Mesenteric fat pad (tissue), 1 donor: Measurements from ENCODE around the gene KRTAP12-1. TPM values are rescaled to one million over a fixed set of nuclear protein-coding genes. Genes with fewer than 3 reads are reported as not detected.
"Not testable (repeated sequence)": the region's sequence is repeated elsewhere in the genome, so short reads cannot be mapped to it uniquely, and the experiment has no call there.

Experiments
- DNase-seq: peaks from one replicate; pipeline ENCODE4 v3.0.0-alpha.2; 2020; ENCODE audit warnings: low spot score
- total RNA-seq: library from RNA; stranded (reverse); fragmentation: NEBNext Ultra II Directional; extraction: Animal tissue kit (Norgen Biotek cat#: 25700); gene quantifications from one replicate; pipeline ENCODE4 v1.2.1, GENCODE V29; 2021
- donor health status: DM: yes; HTN: yes; CAD: no.

The KRTAP12-1 gene
- total RNA-seq, 1 donor from 2014 or later: not detected

GRCh38 chr21:44647222-44647552, 34.8 kb downstream of the KRTAP12-1 start:
- DNase-seq: no peak

- DNase-seq: not testable (repeated sequence)
Observed at GRCh38 chr21:44646366-44647221, 35.4 kb downstream of the KRTAP12-1 start, which contains the start of gene KRTAP10-11. Gene KRTAP10-11 (plus strand): TSS chr21:44646414. CDS start chr21:44646459, 45 bp downstream.

GRCh38 chr21:44644878-44645277, 37.1 kb downstream of the KRTAP12-1 start:
- DNase-seq: no peak

DNA sequence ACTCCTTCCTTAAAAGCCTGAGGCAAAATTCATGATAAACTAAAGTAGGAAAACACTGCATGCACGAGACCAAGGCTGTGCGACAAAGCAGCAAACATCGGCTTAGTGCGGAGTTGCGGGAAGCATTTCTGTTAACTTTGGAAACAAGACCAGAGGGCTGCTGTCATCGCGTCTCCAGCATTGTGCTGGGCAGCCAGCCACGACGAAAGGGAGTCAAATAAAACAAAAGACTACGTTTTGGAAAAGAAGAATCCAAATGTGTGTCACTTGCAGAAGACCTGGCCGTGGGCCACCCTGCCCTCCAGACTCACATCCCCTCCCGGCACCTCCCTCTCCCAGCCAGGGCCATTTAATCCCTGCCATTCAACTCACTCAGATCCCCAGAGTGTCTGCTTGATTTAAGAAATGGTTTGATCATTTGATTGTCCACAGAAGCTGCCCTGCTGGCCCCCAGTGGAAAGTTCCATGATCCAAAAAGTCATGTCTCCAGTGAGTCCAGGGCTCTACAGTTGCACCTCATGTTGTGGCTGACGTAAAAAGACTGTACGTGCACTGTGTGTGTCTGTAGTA, 38.1 kb downstream of the KRTAP12-1 start:
- DNase-seq: no peak

GRCh38 chr21:44640761-44641160, 41.2 kb downstream of the KRTAP12-1 start:
- DNase-seq: no peak

DNA sequence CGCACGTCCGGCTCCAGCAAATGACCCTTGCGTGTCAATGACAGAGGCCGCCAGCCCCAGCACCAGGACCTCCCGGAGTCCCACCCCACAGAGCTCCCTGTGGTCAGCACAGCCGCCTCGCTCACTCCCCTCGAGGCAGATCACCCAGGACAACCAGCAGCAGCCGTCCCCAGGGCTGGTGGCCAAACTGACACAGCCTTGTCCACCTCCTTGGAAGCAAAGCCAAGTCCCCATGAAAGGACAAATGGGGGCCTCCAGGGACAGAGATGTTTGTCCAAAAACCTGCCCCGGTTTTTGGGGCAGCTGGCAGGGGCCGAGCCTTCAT, 42.7 kb downstream of the KRTAP12-1 start:
- no peak for DNase-seq

DNA sequence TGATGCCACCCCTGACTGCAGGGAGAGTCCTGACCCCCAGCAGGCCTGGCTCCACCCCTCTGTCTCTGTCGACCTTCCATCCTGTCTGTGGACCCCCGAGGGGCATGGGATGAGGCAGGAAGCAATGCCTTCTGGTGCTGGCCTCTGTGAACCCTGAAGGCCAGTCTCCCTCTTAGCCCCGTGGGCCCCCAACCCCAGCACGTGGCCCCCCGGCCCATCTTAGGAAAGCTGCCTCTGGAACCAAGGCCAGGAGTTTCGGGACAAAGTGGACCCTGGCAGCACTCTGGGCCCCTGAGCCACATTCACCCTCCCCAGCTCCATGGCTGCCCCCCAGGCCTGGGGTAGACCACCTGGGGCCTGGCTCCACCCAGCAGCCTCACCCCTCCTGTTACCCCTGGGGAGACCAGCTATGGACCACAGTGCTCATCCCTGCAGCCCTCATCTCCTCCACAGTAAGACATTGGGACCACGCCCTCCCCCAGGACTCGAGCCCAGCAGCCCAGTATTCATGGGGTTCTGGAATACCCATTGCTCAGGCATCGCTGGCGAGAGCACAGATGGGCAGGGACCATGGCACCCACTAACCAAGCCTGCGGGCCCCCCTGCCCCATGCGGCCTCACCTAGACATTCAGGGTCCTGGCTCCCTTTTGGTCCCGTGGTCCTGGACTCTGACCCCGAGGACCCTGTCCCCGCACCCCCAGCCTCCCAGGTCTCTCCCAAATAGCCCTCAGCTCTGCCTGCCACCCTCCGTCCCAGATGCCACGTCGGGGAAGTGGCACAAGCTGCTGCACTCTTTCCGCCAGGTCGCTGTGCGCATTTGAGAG, 43.2 kb downstream of the KRTAP12-1 start:
- DNase-seq: not testable (repeated sequence)

GRCh38 chr21:44637851-44638348, 44.1 kb downstream of the KRTAP12-1 start:
- DNase-seq: not testable (repeated sequence)

GRCh38 chr21:44637018-44637850, 44.7 kb downstream of the KRTAP12-1 start, which contains the start of gene KRTAP10-10:
Gene KRTAP10-10 (plus strand): TSS chr21:44637356. CDS start chr21:44637418, 62 bp downstream.
- DNase-seq: no peak

DNA sequence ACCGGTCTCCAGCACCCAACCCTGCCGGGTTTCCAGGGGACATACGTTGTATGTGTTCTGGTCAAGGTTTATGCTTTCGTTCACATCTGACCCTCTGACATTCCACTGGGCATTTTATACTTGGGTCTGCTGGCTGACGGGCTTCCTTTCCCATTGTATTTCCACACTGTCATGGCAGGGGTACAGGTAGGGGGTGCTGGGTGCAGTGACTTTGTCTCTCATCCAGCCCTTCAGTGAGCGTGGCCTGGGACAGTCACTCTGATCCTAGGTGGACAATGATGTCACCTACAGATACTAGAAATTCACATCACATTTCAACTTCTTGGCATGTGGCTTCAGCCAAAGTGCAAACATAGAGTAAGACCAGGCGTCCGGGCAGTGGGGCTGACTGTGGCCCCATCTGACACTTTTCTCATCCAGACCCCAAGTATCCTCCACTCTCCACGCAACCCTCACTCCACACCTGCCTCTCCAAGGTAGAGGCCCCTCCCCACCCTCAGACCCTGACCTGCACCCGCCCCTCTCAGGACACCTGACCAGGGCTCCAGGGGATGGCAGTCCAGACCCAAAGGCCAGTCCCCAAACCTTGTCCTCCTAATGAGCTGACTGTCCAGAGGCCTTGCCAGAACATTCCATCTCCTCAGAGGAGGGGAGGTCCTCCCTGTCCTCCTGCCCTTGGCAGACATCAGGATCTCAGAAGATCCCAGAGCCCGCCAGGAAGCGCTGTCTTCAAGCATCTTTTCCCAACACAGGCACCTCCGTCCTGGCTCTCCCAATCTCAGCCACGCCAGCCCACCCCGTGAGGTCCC, 45.5 kb downstream of the KRTAP12-1 start:
- no peak for DNase-seq

DNA sequence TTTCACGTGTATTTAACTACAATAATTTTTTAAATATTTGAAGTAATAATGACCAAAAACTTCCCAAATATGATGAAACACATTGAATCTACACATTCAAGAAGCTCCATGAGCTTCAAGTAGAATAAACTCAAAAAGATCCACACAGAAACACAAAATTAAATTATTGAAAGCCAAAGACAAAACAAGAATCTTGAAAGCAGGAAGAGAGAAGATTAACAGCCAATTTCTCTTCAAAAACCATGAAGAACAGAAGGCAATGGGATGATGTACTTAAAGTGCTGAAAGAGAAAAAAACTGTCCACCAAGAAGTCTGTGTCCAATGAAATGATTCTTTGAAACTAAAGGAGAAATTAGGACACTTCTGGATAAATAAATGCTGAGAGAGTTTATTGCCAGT, 49.9 kb downstream of the KRTAP12-1 start:
- no peak for DNase-seq

Other genes starting within 250 kb of the KRTAP12-1 start
- gene LRRC3, start 226.7 kb downstream of the KRTAP12-1 start, total RNA-seq: 3.8 TPM
- not detected for gene KRTAP10-1, start 142.0 kb downstream of the KRTAP12-1 start, total RNA-seq
- not detected for gene KRTAP10-2, start 130.7 kb downstream of the KRTAP12-1 start, total RNA-seq
- gene KRTAP10-3, start 123.4 kb downstream of the KRTAP12-1 start, total RNA-seq: not detected
- not detected for gene KRTAP10-4, start 108.4 kb downstream of the KRTAP12-1 start, total RNA-seq
- not detected for gene KRTAP10-5, start 101.6 kb downstream of the KRTAP12-1 start, total RNA-seq
- gene KRTAP10-6, start 89.7 kb downstream of the KRTAP12-1 start, total RNA-seq: not detected
- gene KRTAP10-7, start 81.6 kb downstream of the KRTAP12-1 start, total RNA-seq: not detected
- not detected for gene KRTAP10-8, start 70.1 kb downstream of the KRTAP12-1 start, total RNA-seq
- gene KRTAP10-9, start 55.1 kb downstream of the KRTAP12-1 start, total RNA-seq: not detected
- gene KRTAP10-10, start 44.8 kb downstream of the KRTAP12-1 start, total RNA-seq: not detected
- not detected for gene KRTAP10-11, start 35.7 kb downstream of the KRTAP12-1 start, total RNA-seq
- gene KRTAP12-4, start 27.5 kb downstream of the KRTAP12-1 start, total RNA-seq: not detected
- gene KRTAP12-3, start 24.2 kb downstream of the KRTAP12-1 start, total RNA-seq: not detected
- not detected for gene KRTAP12-2, start 15.2 kb downstream of the KRTAP12-1 start, total RNA-seq
- gene KRTAP10-12, start 15.0 kb upstream of the KRTAP12-1 start, total RNA-seq: not detected
- gene TSPEAR, start 29.4 kb upstream of the KRTAP12-1 start, total RNA-seq: not detected
- gene UBE2G2, start 119.7 kb upstream of the KRTAP12-1 start, total RNA-seq: 123 TPM
- gene SUMO3, start 135.9 kb upstream of the KRTAP12-1 start, total RNA-seq: 82.2 TPM
- gene PTTG1IP, start 191.5 kb upstream of the KRTAP12-1 start, total RNA-seq: 161 TPM
- 131 TPM for gene ITGB2, start 238.7 kb upstream of the KRTAP12-1 start, total RNA-seq